Measurements from ENCODE around the gene SMIM44.
"Not testable (repeated sequence)": the region's sequence is repeated elsewhere in the genome, so short reads cannot be mapped to it uniquely, and the experiment has no call there.

The SMIM44 gene

GRCh38 chr19:3483226-3483628 lies at the start of gene SMIM44:
Gene SMIM44, minus strand, starts transcription at chr19:3483441. Its CDS starts 38 bp downstream, at chr19:3483403.
- no peak for DNase-seq (ENCODE audit: low read depth)

GRCh38 chr19:3533033-3533432 lies 49.8 kb upstream of the SMIM44 start:
- no peak for DNase-seq (ENCODE audit: low read depth)

GRCh38 chr19:3532154-3532786 lies 49.0 kb upstream of the SMIM44 start:
- no peak for DNase-seq (ENCODE audit: low read depth)

GRCh38 chr19:3531716-3532115 lies 48.5 kb upstream of the SMIM44 start:
- no peak for DNase-seq (ENCODE audit: low read depth)

GRCh38 chr19:3530389-3530788 lies 47.1 kb upstream of the SMIM44 start:
- no peak for DNase-seq (ENCODE audit: low read depth)

- not testable (repeated sequence) for DNase-seq (ENCODE audit: low read depth)
Observed at GRCh38 chr19:3529299-3529698, 46.1 kb upstream of the SMIM44 start.

- no peak for DNase-seq (ENCODE audit: low read depth)
Observed at GRCh38 chr19:3528539-3529211, 45.4 kb upstream of the SMIM44 start.

- DNase-seq (ENCODE audit: low read depth), result no peak
Observed at GRCh38 chr19:3528080-3528479, 44.8 kb upstream of the SMIM44 start.

- DNase-seq (ENCODE audit: low read depth), result no peak
Observed at GRCh38 chr19:3527238-3527910, 44.1 kb upstream of the SMIM44 start.

GRCh38 chr19:3526507-3527237 lies 43.4 kb upstream of the SMIM44 start:
- DNase-seq (ENCODE audit: low read depth), result no peak

GRCh38 chr19:3524904-3525451 lies 41.7 kb upstream of the SMIM44 start:
- no peak for DNase-seq (ENCODE audit: low read depth)

GRCh38 chr19:3524078-3524842 lies 41.0 kb upstream of the SMIM44 start:
- DNase-seq (ENCODE audit: low read depth), result no peak

- DNase-seq (ENCODE audit: low read depth), result no peak
Observed at GRCh38 chr19:3523361-3524077, 40.3 kb upstream of the SMIM44 start.

GRCh38 chr19:3522421-3523360 lies 39.5 kb upstream of the SMIM44 start:
- DNase-seq (ENCODE audit: low read depth), result no peak

GRCh38 chr19:3521104-3521445 lies 37.8 kb upstream of the SMIM44 start:
- DNase-seq (ENCODE audit: low read depth), result no peak

GRCh38 chr19:3520166-3521103 lies 37.2 kb upstream of the SMIM44 start:
- no peak for DNase-seq (ENCODE audit: low read depth)

- DNase-seq (ENCODE audit: low read depth), result no peak
Observed at GRCh38 chr19:3519126-3519525, 35.9 kb upstream of the SMIM44 start.

- no peak for DNase-seq (ENCODE audit: low read depth)
Observed at GRCh38 chr19:3518659-3519058, 35.4 kb upstream of the SMIM44 start.

GRCh38 chr19:3518255-3518654 lies 35.0 kb upstream of the SMIM44 start:
- DNase-seq (ENCODE audit: low read depth), result no peak

Measured in HS-27A (cell line).